ENCODE results near the gene CADPS2. TPM values are rescaled to one million over a fixed set of nuclear protein-coding genes. Genes with fewer than 3 reads are reported as not detected.
"Not testable (repeated sequence)": the region's sequence is repeated elsewhere in the genome, so short reads cannot be mapped to it uniquely, and the experiment has no call there.

Gene CADPS2
- total and polyA plus RNA-seq, 4 experiments from 2014 or later: not detected

- Histone ChIP-seq H3K4me3 (ENCODE audit: low read length in 2 of 2) (no peak overlapping the region), H3K27ac (ENCODE audit: low read depth, low read length) (no peak overlapping the region), H3K4me1 (ENCODE audit: insufficient read depth, low read length) (no peaks in the 10 kb centered on the region), H3K9me3 (ENCODE audit: control insufficient read depth in 1 of 2, low read length in 2 of 2) (peaks cover 0 to 3% of the 10 kb centered on the region in 2 donors), H3K27me3 (ENCODE audit: insufficient read depth, low read length) (no peaks in the 10 kb centered on the region), H3K36me3 (ENCODE audit: insufficient read depth, low read length) (no peaks in the 10 kb centered on the region)
- Mint-ChIP-seq H3K27me3 (no peaks in the 10 kb centered on the region), H3K36me3 (no peaks in the 10 kb centered on the region), H3K27ac (no peak overlapping the region), H3K4me1 (no peaks in the 10 kb centered on the region), H3K9me3 (peaks cover 2 to 13% (median 8%) of the 10 kb centered on the region in 8 donors), H3K4me3 (no peak overlapping the region)
- intact Hi-C loops (cut with micrococcal nuclease): no loop called here
- POLR2A ChIA-PET (ENCODE audit: partially characterized antibody): no interaction called here
- no peak for DNase-seq
- CTCF ChIA-PET (ENCODE audit: partially characterized antibody): no interaction called here
Measured at GRCh38 chr7:122643250-122643649, 243.0 kb downstream of the CADPS2 start.

- no peaks in the 10 kb centered on the region for H3K4me1 Mint-ChIP-seq
- no peak overlapping the region for H3K4me3 Mint-ChIP-seq
- Histone ChIP-seq H3K9me3 (ENCODE audit: control insufficient read depth in 1 of 2, low read length in 2 of 2) (peaks cover 0 to 8% of the 10 kb centered on the region in 2 donors), H3K36me3 (ENCODE audit: insufficient read depth, low read length) (no peaks in the 10 kb centered on the region), H3K27me3 (ENCODE audit: insufficient read depth, low read length) (no peaks in the 10 kb centered on the region), H3K27ac (ENCODE audit: low read depth, low read length) (no peak overlapping the region), H3K4me3 (ENCODE audit: low read length in 2 of 2) (no peak overlapping the region), H3K4me1 (ENCODE audit: insufficient read depth, low read length) (no peaks in the 10 kb centered on the region)
- ChIA-PET CTCF (ENCODE audit: partially characterized antibody) (no interaction called here), POLR2A (ENCODE audit: partially characterized antibody) (no interaction called here)
- H3K36me3 Mint-ChIP-seq: no peaks in the 10 kb centered on the region
- H3K27ac Mint-ChIP-seq: no peak overlapping the region
- intact Hi-C loops (cut with micrococcal nuclease): no loop called here
- DNase-seq: no peak
- H3K9me3 Mint-ChIP-seq: peaks cover 6 to 26% (median 16%) of the 10 kb centered on the region in 8 donors
- H3K27me3 Mint-ChIP-seq: no peaks in the 10 kb centered on the region
Measured at GRCh38 chr7:122638459-122638858, 247.8 kb downstream of the CADPS2 start.

- Mint-ChIP-seq H3K36me3 (no peaks in the 10 kb centered on the region), H3K27ac (no peak overlapping the region), H3K27me3 (no peaks in the 10 kb centered on the region), H3K4me3 (no peak overlapping the region), H3K9me3 (peaks cover 4 to 26% (median 17%) of the 10 kb centered on the region in 8 donors), H3K4me1 (no peaks in the 10 kb centered on the region)
- Histone ChIP-seq H3K27me3 (ENCODE audit: insufficient read depth, low read length) (no peaks in the 10 kb centered on the region), H3K4me1 (ENCODE audit: insufficient read depth, low read length) (no peaks in the 10 kb centered on the region), H3K4me3 (ENCODE audit: low read length in 2 of 2) (no peak overlapping the region), H3K9me3 (ENCODE audit: control insufficient read depth in 1 of 2, low read length in 2 of 2) (peaks cover 0 to 8% of the 10 kb centered on the region in 2 donors), H3K27ac (ENCODE audit: low read depth, low read length) (no peak overlapping the region), H3K36me3 (ENCODE audit: insufficient read depth, low read length) (no peaks in the 10 kb centered on the region)
- DNase-seq: no peak
- CTCF ChIA-PET (ENCODE audit: partially characterized antibody): no interaction called here
- intact Hi-C loops (cut with micrococcal nuclease): no loop called here
- POLR2A ChIA-PET (ENCODE audit: partially characterized antibody): no interaction called here
Measured at GRCh38 chr7:122637784-122638183, 248.5 kb downstream of the CADPS2 start.

DNA sequence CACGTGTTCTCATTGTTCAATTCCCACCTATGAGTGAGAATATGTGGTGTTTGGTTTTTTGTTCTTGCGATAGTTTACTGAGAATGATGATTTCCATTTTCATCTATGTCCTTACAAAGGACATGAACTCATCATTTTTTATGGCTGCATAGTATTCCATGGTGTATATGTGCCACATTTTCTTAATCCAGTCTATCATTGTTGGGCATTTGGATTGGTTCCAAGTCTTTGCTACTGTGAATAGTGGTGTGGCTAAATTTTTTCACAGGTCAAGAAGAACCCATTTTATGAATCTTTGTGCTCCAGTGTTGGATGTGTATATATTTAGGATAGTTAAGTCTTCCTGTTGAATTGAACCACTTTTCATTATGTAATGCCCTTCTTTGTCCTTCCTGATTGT is 250.8 kb downstream of the CADPS2 start:
- H3K27me3 ChIP-seq (ENCODE audit: insufficient read depth, low read length); DNase-seq; H3K27ac Mint-ChIP-seq; H3K36me3 ChIP-seq (ENCODE audit: insufficient read depth, low read length); H3K9me3 ChIP-seq (ENCODE audit: control insufficient read depth in 1 of 2, low read length in 2 of 2); H3K27ac ChIP-seq (ENCODE audit: low read depth, low read length); H3K27me3 Mint-ChIP-seq; intact Hi-C loops (cut with micrococcal nuclease); H3K4me1 ChIP-seq (ENCODE audit: insufficient read depth, low read length); POLR2A ChIA-PET (ENCODE audit: partially characterized antibody); H3K4me1 Mint-ChIP-seq; H3K36me3 Mint-ChIP-seq; H3K4me3 ChIP-seq (ENCODE audit: low read length in 2 of 2); CTCF ChIA-PET (ENCODE audit: partially characterized antibody); H3K4me3 Mint-ChIP-seq: not testable (repeated sequence)
- H3K9me3 Mint-ChIP-seq: peaks cover 4 to 26% (median 16%) of the 10 kb centered on the region in 8 donors

DNA sequence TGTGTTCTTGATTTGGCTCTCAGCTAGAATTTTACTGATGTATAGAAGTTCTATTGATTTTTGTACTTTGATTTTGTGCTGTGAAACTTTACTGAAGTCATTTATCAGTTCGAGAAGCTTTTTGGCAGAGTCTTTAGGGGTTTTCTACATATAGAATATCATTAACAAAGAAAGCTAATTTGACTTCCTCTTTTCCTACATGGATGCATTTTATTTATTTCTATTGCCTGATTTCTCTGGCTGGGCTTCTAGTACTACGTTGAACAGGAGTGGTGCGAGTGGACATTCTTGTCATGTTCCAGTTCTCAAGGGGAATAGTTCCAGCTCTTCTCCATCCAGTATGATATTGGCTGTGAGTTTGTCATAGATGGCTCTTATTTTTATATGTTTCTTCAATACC is 252.8 kb downstream of the CADPS2 start:
- Histone ChIP-seq H3K36me3 (ENCODE audit: insufficient read depth, low read length) (no peaks in the 10 kb centered on the region), H3K4me1 (ENCODE audit: insufficient read depth, low read length) (no peaks in the 10 kb centered on the region), H3K27me3 (ENCODE audit: insufficient read depth, low read length) (no peaks in the 10 kb centered on the region), H3K27ac (ENCODE audit: low read depth, low read length) (no peak overlapping the region), H3K4me3 (ENCODE audit: low read length in 2 of 2) (no peak overlapping the region), H3K9me3 (ENCODE audit: control insufficient read depth in 1 of 2, low read length in 2 of 2) (peaks cover 0 to 5% of the 10 kb centered on the region in 2 donors)
- Mint-ChIP-seq H3K27me3 (no peaks in the 10 kb centered on the region), H3K27ac (no peak overlapping the region), H3K4me3 (no peak overlapping the region), H3K4me1 (no peaks in the 10 kb centered on the region), H3K36me3 (no peaks in the 10 kb centered on the region), H3K9me3 (peaks cover 4 to 16% (median 8%) of the 10 kb centered on the region in 8 donors)
- intact Hi-C loops (cut with micrococcal nuclease): loop anchor here (2.0 kb wide), 1 partner anchor 57 kb away; no protein-coding TSS in a partner anchor
- CTCF ChIA-PET (ENCODE audit: partially characterized antibody): no interaction called here
- POLR2A ChIA-PET (ENCODE audit: partially characterized antibody): no interaction called here
- no peak for DNase-seq

GRCh38 chr7:122632238-122632637 is 254.0 kb downstream of the CADPS2 start:
- H3K36me3 ChIP-seq (ENCODE audit: insufficient read depth, low read length): no peaks in the 10 kb centered on the region
- CTCF ChIA-PET (ENCODE audit: partially characterized antibody): no interaction called here

GRCh38 chr7:122629412-122629953 is 256.8 kb downstream of the CADPS2 start:
- no peak for DNase-seq
- H3K9me3 ChIP-seq (ENCODE audit: control insufficient read depth in 1 of 2, low read length in 2 of 2): no peaks in the 10 kb centered on the region
- peaks cover 0 to 11% (median 6%) of the 10 kb centered on the region in 8 donors for H3K9me3 Mint-ChIP-seq
- no peak overlapping the region for H3K4me3 ChIP-seq (ENCODE audit: low read length in 2 of 2)
- no peaks in the 10 kb centered on the region for H3K27me3 ChIP-seq (ENCODE audit: insufficient read depth, low read length)
- H3K4me1 ChIP-seq (ENCODE audit: insufficient read depth, low read length): no peaks in the 10 kb centered on the region
- H3K27me3 Mint-ChIP-seq: no peaks in the 10 kb centered on the region
- no peaks in the 10 kb centered on the region for H3K36me3 ChIP-seq (ENCODE audit: insufficient read depth, low read length)
- no peak overlapping the region for H3K27ac Mint-ChIP-seq
- CTCF ChIA-PET (ENCODE audit: partially characterized antibody): no interaction called here
- no peak overlapping the region for H3K27ac ChIP-seq (ENCODE audit: low read depth, low read length)
- H3K36me3 Mint-ChIP-seq: no peaks in the 10 kb centered on the region
- POLR2A ChIA-PET (ENCODE audit: partially characterized antibody): no interaction called here
- intact Hi-C loops (cut with micrococcal nuclease): no loop called here
- no peaks in the 10 kb centered on the region for H3K4me1 Mint-ChIP-seq
- H3K4me3 Mint-ChIP-seq: no peak overlapping the region

More at GRCh38 chr7:122632238-122632637, 254.0 kb downstream of the CADPS2 start:
- DNase-seq: no peak
- intact Hi-C loops (cut with micrococcal nuclease): loop anchor here (2.0 kb wide), 1 partner anchor 59 kb away; no protein-coding TSS in a partner anchor
- Histone ChIP-seq H3K27ac (ENCODE audit: low read depth, low read length) (no peak overlapping the region), H3K4me1 (ENCODE audit: insufficient read depth, low read length) (no peaks in the 10 kb centered on the region), H3K4me3 (ENCODE audit: low read length in 2 of 2) (no peak overlapping the region), H3K27me3 (ENCODE audit: insufficient read depth, low read length) (no peaks in the 10 kb centered on the region), H3K9me3 (ENCODE audit: control insufficient read depth in 1 of 2, low read length in 2 of 2) (peaks cover 0 to under 1% of the 10 kb centered on the region in 2 donors)
- no peak overlapping the region for H3K4me3 Mint-ChIP-seq
- H3K9me3 Mint-ChIP-seq: peaks cover 4 to 19% (median 9%) of the 10 kb centered on the region in 8 donors
- no peaks in the 10 kb centered on the region for H3K4me1 Mint-ChIP-seq
- H3K27ac Mint-ChIP-seq: no peak overlapping the region
- no peaks in the 10 kb centered on the region for H3K27me3 Mint-ChIP-seq
- H3K36me3 Mint-ChIP-seq: no peaks in the 10 kb centered on the region
- POLR2A ChIA-PET (ENCODE audit: partially characterized antibody): no interaction called here
